Gastrocnemius medialis (tissue), 4 donors: ENCODE results near the gene GNAT1. TPM values are rescaled to one million over a fixed set of nuclear protein-coding genes. Genes with fewer than 3 reads are reported as not detected.
A peak's percentile ranks its signal among the peaks of the same experiment; 100 is the strongest.

Experiments
- ATAC-seq, 2 donors: fragments of 150-250 bp; one replicate each; pipeline ENCODE4 v1.9.1; 2016
- DNase-seq, 2 donors: peaks; one replicate each; pipeline ENCODE4 v3.0.0-alpha.2; 2019
- H3K27ac ChIP-seq, 4 donors: fragments of 200-600 bp; sonication (generic); 1 replicate in 1 of 4; 2 replicates in 3 of 4; pipeline ENCODE4 v1.5.1; 2016 to 2018; ENCODE audit warnings: mild to moderate bottlenecking in 2 of 4, moderate library complexity in 1 of 4
- H3K27me3 ChIP-seq, 3 donors: fragments of 200-600 bp; sonication (generic) in 2 of 3; 1 replicate in 1 of 3; 2 replicates in 2 of 3; pipeline versions ENCODE4 v1.5.1 to v1.6.0; 2016 to 2019; ENCODE audit warnings: mild to moderate bottlenecking in 1 of 3, moderate library complexity in 1 of 3
- H3K36me3 ChIP-seq, 2 donors: fragments of 200-600 bp; sonication (generic) in 1 of 2; one replicate each; pipeline ENCODE4 v1.5.1; 2017 to 2018
- H3K4me1 ChIP-seq, 2 donors: fragments of 200-600 bp; sonication (generic) in 1 of 2; one replicate each; pipeline ENCODE4 v1.5.1; 2016 to 2017; ENCODE audit warnings: mild to moderate bottlenecking in 2 of 2
- H3K4me3 ChIP-seq, 4 donors: fragments of 200-600 bp; sonication (generic) in 3 of 4; 1 replicate in 1 of 4; 2 replicates in 3 of 4; pipeline ENCODE4 v1.5.1; 2016 to 2019; ENCODE audit warnings: mild to moderate bottlenecking in 2 of 4
- H3K9me3 ChIP-seq, 3 donors: fragments of 200-600 bp; sonication (generic) in 2 of 3; 1 replicate in 1 of 3; 2 replicates in 2 of 3; pipeline ENCODE4 v1.5.1; 2016 to 2019
- CTCF ChIP-seq, 5 experiments: fragments of 450-650 bp in 3 of 5; fragments of 200-600 bp in 2 of 5; sonication (generic) in 2 of 5; IDR thresholded peaks in 4 of 5; conservative IDR thresholded peaks in 1 of 5; 1 replicate in 4 of 5; 2 replicates in 1 of 5; pipeline ENCODE4 v1.5.1; 2016 to 2019; ENCODE audit warnings: antibody characterized with exemption in 5 of 5, mild to moderate bottlenecking in 3 of 5, moderate library complexity in 3 of 5
- POLR2A ChIP-seq, 2 donors: fragments of 450-650 bp; IDR thresholded peaks; one replicate each; pipeline ENCODE4 v1.6.1; 2017; ENCODE audit warnings: antibody characterized with exemption in 2 of 2, mild to moderate bottlenecking in 2 of 2, moderate library complexity in 2 of 2
- in situ Hi-C, 4 donors: fragments of 200-750 bp; cut with MboI; loops; one replicate each; pipeline versions ENCODE4 v1.15.0 to v1.8.0; 2017; ENCODE audit warnings: low sequenced_read_pairs in 4 of 4
- intact Hi-C: fragments of 100-400 bp; cut with DNase I; formaldehyde crosslinking; loops from one replicate; pipeline ENCODE4 v1.15.1; 2023; ENCODE audit warnings: low total_unique reads
- total RNA-seq, 4 donors: library from RNA; depleted of rRNA; stranded (reverse); fragments of >200 nt; gene quantifications; one replicate each; pipeline versions ENCODE4 v1.1.0 to v1.2.3, GENCODE V29; 2016

Gene GNAT1
- total RNA-seq, 4 donors from 2014 or later = not detected

DNA sequence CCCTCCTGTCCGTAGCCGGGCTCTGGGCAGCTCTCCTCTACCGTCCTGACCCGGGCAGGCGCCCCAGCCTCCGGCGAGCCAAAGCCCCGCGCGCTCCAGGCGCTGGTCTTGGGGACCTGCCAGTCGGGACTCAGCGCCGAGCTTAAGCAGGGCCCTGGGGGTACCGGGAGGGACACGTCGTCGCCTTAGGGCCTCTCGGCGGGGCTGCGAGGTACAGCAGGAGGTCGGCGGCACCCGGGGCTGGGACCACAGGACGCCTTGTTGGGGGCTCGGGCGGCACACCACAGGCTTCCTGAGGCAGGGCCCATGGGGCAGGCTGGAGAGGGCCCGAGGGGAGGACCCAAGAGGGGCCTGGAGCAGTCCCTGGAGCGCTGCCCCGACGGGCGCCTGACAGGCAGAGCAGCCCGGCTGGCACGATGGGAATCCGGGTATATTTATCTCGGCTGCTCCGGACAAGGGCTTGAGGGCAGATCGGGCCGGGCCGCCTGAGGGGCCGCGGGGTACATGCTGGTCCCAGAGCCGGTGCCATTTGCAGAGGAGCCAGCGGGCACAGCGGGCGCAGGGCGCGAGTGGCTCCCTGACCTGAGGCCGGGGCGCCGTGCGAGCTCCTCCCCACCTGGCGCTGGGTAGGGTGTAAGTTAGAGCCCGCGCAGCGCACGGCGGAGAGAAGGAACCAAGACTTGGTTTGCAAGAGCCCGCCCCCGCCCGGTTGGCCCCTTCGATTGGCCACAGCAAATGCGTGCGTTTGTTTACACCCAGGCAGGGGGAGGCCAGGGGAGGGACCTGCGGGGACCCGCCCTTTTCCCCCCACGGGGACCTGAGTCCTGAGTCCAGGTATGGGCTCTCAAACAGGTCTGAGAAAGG, 14.2 kb downstream of the GNAT1 start:
- H3K27me3 ChIP-seq = no peaks in the 10 kb centered on the region
- peak overlapping the region; percentile 87 to 97 (median 95) for H3K27ac ChIP-seq
- peaks cover 24 to 45% of the 10 kb centered on the region in 2 donors for H3K4me1 ChIP-seq
- peak; percentile 67 to 69 for ATAC-seq
- peak; percentile 69 to 80 for DNase-seq
- H3K4me3 ChIP-seq = peak overlapping the region; percentile 74 to 91 (median 76)
- H3K9me3 ChIP-seq = no peaks in the 10 kb centered on the region
- H3K36me3 ChIP-seq = no peaks in the 10 kb centered on the region
- intact Hi-C loops = no loop called here
- in situ Hi-C loops = no loop called here
- TF ChIP-seq CTCF (IDR thresholded peaks at IDR 0.05 in 4 of 5, conservative IDR thresholded peaks at IDR 0.05 in 1 of 5) (no peak), POLR2A (IDR thresholded peaks at IDR 0.05) (peak; percentile 32 to 48)

DNA sequence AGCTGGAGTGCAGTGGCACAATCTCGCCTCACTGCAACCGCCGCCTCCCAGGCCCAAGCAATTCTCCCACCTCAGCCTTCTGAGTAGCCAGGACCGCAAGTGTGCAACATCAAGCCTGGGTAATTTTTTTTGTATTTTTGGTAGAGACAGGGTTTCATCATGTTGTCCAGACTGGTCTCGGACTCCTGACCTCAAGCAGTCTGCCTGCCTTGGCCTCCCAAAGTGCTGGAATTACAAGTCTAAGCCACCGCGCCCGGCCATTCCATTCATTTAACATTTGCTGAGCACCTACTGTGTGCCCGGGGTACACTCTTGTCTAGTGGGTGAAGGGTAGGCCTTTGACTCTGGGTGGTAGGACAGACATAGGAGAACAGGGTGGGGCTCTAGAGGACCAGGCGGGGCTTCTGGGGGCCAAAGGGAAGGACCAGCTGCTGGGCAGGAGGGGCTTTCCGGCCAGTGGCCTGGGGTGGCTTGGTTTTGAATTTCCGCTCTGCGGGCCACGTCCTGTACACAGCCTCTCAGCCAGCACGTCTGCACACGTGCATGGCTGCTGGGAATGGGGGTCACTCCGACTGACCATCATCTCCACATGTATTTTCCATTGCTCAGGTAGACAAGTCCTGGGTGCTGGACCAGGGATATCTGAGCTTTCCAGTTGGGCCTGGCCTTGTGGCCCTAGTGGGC, 16.1 kb downstream of the GNAT1 start:
- intact Hi-C loops = no loop called here
- no peaks in the 10 kb centered on the region for H3K36me3 ChIP-seq
- H3K9me3 ChIP-seq = no peaks in the 10 kb centered on the region
- TF ChIP-seq CTCF (IDR thresholded peaks at IDR 0.05 in 4 of 5, conservative IDR thresholded peaks at IDR 0.05 in 1 of 5) (no peak), POLR2A (IDR thresholded peaks at IDR 0.05) (no peak)
- ATAC-seq (no peak), DNase-seq (no peak)
- no peaks in the 10 kb centered on the region for H3K27me3 ChIP-seq
- H3K4me1 ChIP-seq = peaks cover 41 to 61% of the 10 kb centered on the region in 2 donors
- peak overlapping the region; percentile 17 to 97 (median 76) for H3K27ac ChIP-seq
- no peak overlapping the region for H3K4me3 ChIP-seq
- in situ Hi-C loops = no loop called here

DNA sequence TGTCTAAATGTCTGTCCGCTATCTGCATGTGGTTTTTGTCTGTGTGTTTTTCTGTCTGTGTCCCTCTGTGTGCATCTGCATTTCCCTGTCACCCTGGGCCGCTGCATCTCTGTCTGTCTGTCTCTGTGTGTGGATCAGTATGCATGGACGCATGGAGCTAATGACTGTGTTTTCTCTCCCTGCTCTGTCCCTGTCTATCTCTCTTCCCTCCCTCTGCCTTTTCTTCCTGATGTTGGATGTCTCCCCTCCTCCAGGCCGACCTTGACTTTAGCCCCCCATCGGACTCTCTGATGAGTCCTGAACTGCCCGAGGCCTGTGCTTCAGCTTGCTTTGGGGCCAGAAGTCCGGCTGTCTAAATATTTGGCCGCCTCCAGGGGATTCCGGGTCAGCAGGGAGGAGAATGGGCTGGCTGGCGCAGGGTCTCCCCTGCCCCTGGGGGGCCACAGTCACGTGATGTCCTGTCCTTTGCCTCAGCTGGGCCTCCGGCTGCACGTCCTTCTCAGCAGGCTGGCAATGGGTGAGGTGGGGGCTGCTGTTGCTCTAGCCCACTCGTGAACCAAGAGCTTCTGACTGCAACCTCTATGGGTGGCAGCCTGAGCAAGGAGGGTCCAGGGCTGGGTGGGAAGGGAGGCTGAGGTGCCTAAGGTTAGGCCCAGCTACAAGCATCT, 17.4 kb downstream of the GNAT1 start:
- no peaks in the 10 kb centered on the region for H3K36me3 ChIP-seq

DNA sequence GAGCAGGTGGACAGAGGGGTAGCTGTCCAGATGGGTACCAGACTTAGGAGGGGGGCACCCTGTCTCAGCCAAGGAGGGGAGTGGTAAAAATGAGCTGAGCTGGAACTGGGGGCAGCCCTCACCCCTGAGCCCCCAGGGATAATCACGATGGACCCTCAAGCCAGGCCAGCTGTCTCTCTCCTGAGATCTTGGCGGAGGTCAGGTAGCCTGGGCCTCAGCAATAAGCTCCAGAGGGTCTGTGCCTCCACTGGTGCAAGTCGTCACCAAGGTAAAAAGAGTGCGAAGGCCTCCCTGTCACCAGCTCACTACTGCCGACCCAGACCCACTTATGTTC, 18.7 kb downstream of the GNAT1 start:
- TF ChIP-seq POLR2A (IDR thresholded peaks at IDR 0.05) (no peak), CTCF (IDR thresholded peaks at IDR 0.05 in 4 of 5, conservative IDR thresholded peaks at IDR 0.05 in 1 of 5) (no peak)
- H3K27me3 ChIP-seq = no peaks in the 10 kb centered on the region
- ATAC-seq (no peak), DNase-seq (no peak)
- in situ Hi-C loops = no loop called here
- H3K36me3 ChIP-seq = no peaks in the 10 kb centered on the region
- intact Hi-C loops = no loop called here
- H3K9me3 ChIP-seq = no peaks in the 10 kb centered on the region
- peaks cover 51 to 74% of the 10 kb centered on the region in 2 donors for H3K4me1 ChIP-seq
- H3K27ac ChIP-seq = peak overlapping the region in 3 of 4 donors; percentile 31 to 97 (median 36)
- no peak overlapping the region for H3K4me3 ChIP-seq

More for the DNA sequence above, 17.4 kb downstream of the GNAT1 start:
- Histone ChIP-seq H3K9me3 (no peaks in the 10 kb centered on the region), H3K27me3 (no peaks in the 10 kb centered on the region), H3K27ac (peak overlapping the region in 3 of 4 donors; percentile 55 to 97 (median 96)), H3K4me1 (peaks cover 52 to 74% of the 10 kb centered on the region in 2 donors), H3K4me3 (no peak overlapping the region)
- intact Hi-C loops (no loop called here), in situ Hi-C loops (no loop called here)
- ATAC-seq (no peak), DNase-seq (no peak)
- TF ChIP-seq POLR2A (IDR thresholded peaks at IDR 0.05) (no peak), CTCF (IDR thresholded peaks at IDR 0.05 in 4 of 5, conservative IDR thresholded peaks at IDR 0.05 in 1 of 5) (no peak)
